GM23338 (cell line): ENCODE measurements around the gene MTHFD1L. TPM values are rescaled to one million over a fixed set of nuclear protein-coding genes. Genes with fewer than 3 reads are reported as not detected.
"Not testable (repeated sequence)": the region's sequence is repeated elsewhere in the genome, so short reads cannot be mapped to it uniquely, and the experiment has no call there.

ENCODE experiments used
- ATAC-seq: fragments of 200-7000 bp; cut with Tn5 transposase; 3 replicates; pipeline ENCODE4 v1.9.1; 2020
- DNase-seq: peaks from one replicate; pipeline ENCODE4 v3.0.0-alpha.2; 2015; ENCODE audit warnings: low spot score
- H2AFZ ChIP-seq: fragments of 200-600 bp; sonication (generic); 2 replicates; pipeline ENCODE4 v1.8.0; 2016; ENCODE audit warnings: antibody characterized with exemption, mild to moderate bottlenecking, moderate library complexity
- H3F3A ChIP-seq: fragments of 200-600 bp; sonication (generic); replicated peaks from 2 replicates; pipeline ENCODE4 v1.8.0; 2017; ENCODE audit warnings: antibody characterized with exemption, mixed run types, low read depth
- H3K27ac ChIP-seq: fragments of 200-600 bp; sonication (generic); 2 replicates; pipeline ENCODE4 v1.6.1; 2016; ENCODE audit warnings: low read depth
- H3K27me3 ChIP-seq: fragments of 200-600 bp; sonication (generic); 2 replicates; pipeline ENCODE4 v1.8.0; 2016; ENCODE audit warnings: mild to moderate bottlenecking, mixed run types, moderate library complexity; ENCODE audit not compliant: insufficient read depth
- H3K36me3 ChIP-seq: fragments of 200-600 bp; sonication (generic); 2 replicates; pipeline ENCODE4 v1.8.0; 2016; ENCODE audit warnings: mild to moderate bottlenecking; ENCODE audit not compliant: insufficient read depth
- H3K4me1 ChIP-seq: fragments of 200-600 bp; sonication (generic); 2 replicates; pipeline ENCODE4 v1.8.0; 2016; ENCODE audit warnings: mild to moderate bottlenecking, moderate library complexity; ENCODE audit not compliant: insufficient read depth
- H3K4me2 ChIP-seq: fragments of 200-600 bp; sonication (generic); 2 replicates; pipeline ENCODE4 v1.7.1; 2017; ENCODE audit warnings: mixed run types
- H3K4me3 ChIP-seq: fragments of 200-600 bp; sonication (generic); 2 replicates; pipeline ENCODE4 v1.6.1; 2016; ENCODE audit warnings: mixed run types
- H3K79me2 ChIP-seq: fragments of 200-600 bp; sonication (generic); replicated peaks from 2 replicates; pipeline ENCODE4 v1.8.0; 2017; ENCODE audit warnings: mild to moderate bottlenecking; ENCODE audit not compliant: insufficient read depth
- H3K9me2 ChIP-seq: fragments of 200-600 bp; sonication (generic); 2 replicates; pipeline ENCODE4 v1.8.0; 2017; ENCODE audit not compliant: insufficient read depth
- H4K20me1 ChIP-seq: fragments of 200-600 bp; sonication (generic); replicated peaks from 2 replicates; pipeline ENCODE4 v1.8.0; 2017; ENCODE audit warnings: mild to moderate bottlenecking; ENCODE audit not compliant: insufficient read depth
- H3K27ac Mint-ChIP-seq: 2 replicates; pipeline ENCODE4 v1.8.0; 2020; ENCODE audit warnings: inconsistent platforms, mild to moderate bottlenecking, moderate library complexity, mixed read lengths
- H3K27me3 Mint-ChIP-seq: 3 replicates; pipeline ENCODE4 v1.8.0; 2022; ENCODE audit warnings: low read depth, mild to moderate bottlenecking, moderate library complexity, mixed read lengths, inconsistent platforms; ENCODE audit not compliant: insufficient read depth, poor library complexity
- H3K36me3 Mint-ChIP-seq: 3 replicates; pipeline ENCODE4 v1.8.0; 2021; ENCODE audit warnings: low read depth, mild to moderate bottlenecking, inconsistent platforms, moderate library complexity, mixed read lengths
- H3K4me1 Mint-ChIP-seq: 3 replicates; pipeline ENCODE4 v1.8.0; 2020; ENCODE audit warnings: mild to moderate bottlenecking, inconsistent platforms, mixed read lengths
- H3K4me3 Mint-ChIP-seq: 3 replicates; pipeline ENCODE4 v1.8.0; 2021; ENCODE audit warnings: moderate library complexity, mild to moderate bottlenecking, inconsistent platforms, mixed read lengths
- H3K9me3 Mint-ChIP-seq: 3 replicates; pipeline ENCODE4 v1.8.0; 2020; ENCODE audit warnings: moderate library complexity, mild to moderate bottlenecking, inconsistent platforms, mixed read lengths
- EZH2phosphoT487 ChIP-seq: fragments of 200-600 bp; sonication (generic); IDR thresholded peaks from one replicate; pipeline ENCODE4 v1.8.1; 2018; ENCODE audit warnings: antibody characterized with exemption; ENCODE audit not compliant: unreplicated experiment
- NANOG ChIP-seq: IDR thresholded peaks from 2 replicates; pipeline ENCODE4 v1.6.1; 2016; ENCODE audit warnings: antibody characterized with exemption, borderline replicate concordance
- STAT1 ChIP-seq: IDR thresholded peaks from one replicate; pipeline ENCODE4 v1.6.1; 2016; ENCODE audit warnings: antibody characterized with exemption; ENCODE audit not compliant: unreplicated experiment
- ZNF331 ChIP-seq: fragments of 250-450 bp; sonication (Bioruptor Pico); IDR thresholded peaks from 2 replicates; pipeline ENCODE4 v1.5.0; 2020; ENCODE audit warnings: low read depth, mild to moderate bottlenecking, moderate library complexity
- polyA plus RNA-seq: library from polyadenylated mRNA; unstranded; fragments of >200 nt; fragmentation: Nextera tagmentation; extraction: Ambion mirVana; gene quantifications from 2 replicates; pipeline ENCODE4 v1.2.1, GENCODE V29; 2016
- total RNA-seq: library from RNA; depleted of rRNA; stranded (reverse); fragments of >200 nt; shearing (Covaris generic); gene quantifications from 2 replicates; pipeline ENCODE4 v1.2.3, GENCODE V29; 2014
- TF ChIP-seq, protein P1 (sequence below): fragments of 250-450 bp; sonication (Bioruptor Pico); IDR thresholded peaks from 2 replicates; pipeline ENCODE4 v1.5.0; 2020; ENCODE audit warnings: mild to moderate bottlenecking, moderate library complexity

Gene MTHFD1L
- total and polyA plus RNA-seq, 2 experiments from 2014 or later, result 53.2 to 66.8 TPM

DNA sequence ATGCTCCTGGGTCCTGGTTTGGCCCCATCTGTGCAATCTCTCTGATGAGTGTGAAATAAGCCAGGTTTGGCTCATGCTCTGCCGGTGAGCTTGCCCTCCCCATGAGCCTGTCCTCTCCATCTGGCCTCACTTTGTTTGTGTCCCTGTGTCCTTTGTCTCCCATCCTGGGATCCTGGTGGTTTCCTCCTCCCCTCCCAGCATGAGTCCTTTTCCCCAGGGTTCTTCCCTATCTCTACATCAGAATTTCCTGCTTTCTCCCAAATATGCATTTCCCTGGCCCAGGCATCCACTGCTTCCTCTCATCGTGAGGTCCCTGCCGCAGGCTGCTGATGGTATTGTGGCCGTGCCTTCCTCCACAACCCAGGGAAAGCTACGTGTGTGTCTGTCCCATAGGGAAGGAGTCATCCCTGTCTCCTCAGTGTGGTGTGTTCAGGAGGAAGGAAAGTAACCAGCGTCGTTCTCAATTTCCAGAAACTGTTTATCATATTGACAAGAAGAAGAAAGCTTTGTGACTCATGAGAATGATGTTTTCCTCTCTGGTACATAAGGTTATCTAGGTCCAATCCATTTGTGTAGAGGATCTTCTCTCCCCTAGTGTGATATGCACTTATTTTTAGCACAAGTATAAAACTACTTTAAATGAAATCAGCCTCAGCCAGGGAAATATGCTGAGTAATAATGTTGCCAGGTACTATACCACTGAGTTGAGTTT is 180.2 kb downstream of the MTHFD1L start:
- H3K27me3 ChIP-seq, ATAC-seq, H3K9me2 ChIP-seq, H2AFZ ChIP-seq, H3K27ac ChIP-seq, H3K79me2 ChIP-seq, H3K36me3 ChIP-seq, H3K27me3 Mint-ChIP-seq, H3K4me1 ChIP-seq, H3F3A ChIP-seq, H3K4me3 ChIP-seq, H3K9me3 Mint-ChIP-seq, H4K20me1 ChIP-seq: not testable (repeated sequence)
- Mint-ChIP-seq H3K4me1 (peaks cover 28% of the 10 kb centered on the region), H3K36me3 (peaks cover 47% of the 10 kb centered on the region), H3K4me3 (peak overlapping the region; percentile 48), H3K27ac (peak overlapping the region; percentile 83)
- DNase-seq, result peak; percentile 34
- H3K4me2 ChIP-seq, result peak overlapping the region; percentile 12
- TF ChIP-seq, protein P1, sequence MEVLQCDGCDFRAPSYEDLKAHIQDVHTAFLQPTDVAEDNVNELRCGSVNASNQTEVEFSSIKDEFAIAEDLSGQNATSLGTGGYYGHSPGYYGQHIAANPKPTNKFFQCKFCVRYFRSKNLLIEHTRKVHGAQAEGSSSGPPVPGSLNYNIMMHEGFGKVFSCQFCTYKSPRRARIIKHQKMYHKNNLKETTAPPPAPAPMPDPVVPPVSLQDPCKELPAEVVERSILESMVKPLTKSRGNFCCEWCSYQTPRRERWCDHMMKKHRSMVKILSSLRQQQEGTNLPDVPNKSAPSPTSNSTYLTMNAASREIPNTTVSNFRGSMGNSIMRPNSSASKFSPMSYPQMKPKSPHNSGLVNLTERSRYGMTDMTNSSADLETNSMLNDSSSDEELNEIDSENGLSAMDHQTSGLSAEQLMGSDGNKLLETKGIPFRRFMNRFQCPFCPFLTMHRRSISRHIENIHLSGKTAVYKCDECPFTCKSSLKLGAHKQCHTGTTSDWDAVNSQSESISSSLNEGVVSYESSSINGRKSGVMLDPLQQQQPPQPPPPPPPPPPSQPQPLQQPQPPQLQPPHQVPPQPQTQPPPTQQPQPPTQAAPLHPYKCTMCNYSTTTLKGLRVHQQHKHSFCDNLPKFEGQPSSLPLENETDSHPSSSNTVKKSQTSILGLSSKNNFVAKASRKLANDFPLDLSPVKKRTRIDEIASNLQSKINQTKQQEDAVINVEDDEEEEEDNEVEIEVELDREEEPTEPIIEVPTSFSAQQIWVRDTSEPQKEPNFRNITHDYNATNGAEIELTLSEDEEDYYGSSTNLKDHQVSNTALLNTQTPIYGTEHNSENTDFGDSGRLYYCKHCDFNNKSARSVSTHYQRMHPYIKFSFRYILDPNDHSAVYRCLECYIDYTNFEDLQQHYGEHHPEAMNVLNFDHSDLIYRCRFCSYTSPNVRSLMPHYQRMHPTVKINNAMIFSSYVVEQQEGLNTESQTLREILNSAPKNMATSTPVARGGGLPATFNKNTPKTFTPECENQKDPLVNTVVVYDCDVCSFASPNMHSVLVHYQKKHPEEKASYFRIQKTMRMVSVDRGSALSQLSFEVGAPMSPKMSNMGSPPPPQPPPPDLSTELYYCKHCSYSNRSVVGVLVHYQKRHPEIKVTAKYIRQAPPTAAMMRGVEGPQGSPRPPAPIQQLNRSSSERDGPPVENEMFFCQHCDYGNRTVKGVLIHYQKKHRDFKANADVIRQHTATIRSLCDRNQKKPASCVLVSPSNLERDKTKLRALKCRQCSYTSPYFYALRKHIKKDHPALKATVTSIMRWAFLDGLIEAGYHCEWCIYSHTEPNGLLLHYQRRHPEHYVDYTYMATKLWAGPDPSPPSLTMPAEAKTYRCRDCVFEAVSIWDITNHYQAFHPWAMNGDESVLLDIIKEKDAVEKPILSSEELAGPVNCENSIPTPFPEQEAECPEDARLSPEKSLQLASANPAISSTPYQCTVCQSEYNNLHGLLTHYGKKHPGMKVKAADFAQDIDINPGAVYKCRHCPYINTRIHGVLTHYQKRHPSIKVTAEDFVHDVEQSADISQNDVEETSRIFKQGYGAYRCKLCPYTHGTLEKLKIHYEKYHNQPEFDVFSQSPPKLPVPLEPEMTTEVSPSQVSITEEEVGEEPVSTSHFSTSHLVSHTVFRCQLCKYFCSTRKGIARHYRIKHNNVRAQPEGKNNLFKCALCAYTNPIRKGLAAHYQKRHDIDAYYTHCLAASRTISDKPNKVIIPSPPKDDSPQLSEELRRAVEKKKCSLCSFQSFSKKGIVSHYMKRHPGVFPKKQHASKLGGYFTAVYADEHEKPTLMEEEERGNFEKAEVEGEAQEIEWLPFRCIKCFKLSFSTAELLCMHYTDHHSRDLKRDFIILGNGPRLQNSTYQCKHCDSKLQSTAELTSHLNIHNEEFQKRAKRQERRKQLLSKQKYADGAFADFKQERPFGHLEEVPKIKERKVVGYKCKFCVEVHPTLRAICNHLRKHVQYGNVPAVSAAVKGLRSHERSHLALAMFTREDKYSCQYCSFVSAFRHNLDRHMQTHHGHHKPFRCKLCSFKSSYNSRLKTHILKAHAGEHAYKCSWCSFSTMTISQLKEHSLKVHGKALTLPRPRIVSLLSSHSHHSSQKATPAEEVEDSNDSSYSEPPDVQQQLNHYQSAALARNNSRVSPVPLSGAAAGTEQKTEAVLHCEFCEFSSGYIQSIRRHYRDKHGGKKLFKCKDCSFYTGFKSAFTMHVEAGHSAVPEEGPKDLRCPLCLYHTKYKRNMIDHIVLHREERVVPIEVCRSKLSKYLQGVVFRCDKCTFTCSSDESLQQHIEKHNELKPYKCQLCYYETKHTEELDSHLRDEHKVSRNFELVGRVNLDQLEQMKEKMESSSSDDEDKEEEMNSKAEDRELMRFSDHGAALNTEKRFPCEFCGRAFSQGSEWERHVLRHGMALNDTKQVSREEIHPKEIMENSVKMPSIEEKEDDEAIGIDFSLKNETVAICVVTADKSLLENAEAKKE (CRISPR knock-in tag), result 0 out of 2 replicates have a peak, but pooled peaks have one; percentile 12

DNA sequence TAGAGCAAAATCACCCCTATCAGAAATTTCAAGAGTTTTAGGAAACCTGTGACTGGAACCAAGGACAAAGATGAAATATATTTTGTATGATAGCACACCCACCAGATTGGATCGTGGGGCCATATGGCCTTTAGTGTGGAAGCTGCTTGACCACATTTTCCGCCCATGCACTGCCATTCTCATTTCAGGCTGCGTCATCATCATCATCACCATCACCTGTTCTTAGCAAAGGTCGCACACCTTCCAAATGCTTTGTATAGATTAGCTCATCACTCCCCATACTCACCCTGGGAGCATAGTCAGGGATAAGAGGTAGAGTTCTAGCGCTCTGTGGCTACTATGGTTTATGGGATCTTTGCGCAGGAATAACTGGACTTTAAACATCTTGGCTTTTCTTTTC is 185.7 kb downstream of the MTHFD1L start:
- no peaks in the 10 kb centered on the region for H3K27me3 ChIP-seq
- DNase-seq (no peak), ATAC-seq (no peak)
- Mint-ChIP-seq H3K27ac (no peak overlapping the region), H3K36me3 (peaks cover 34% of the 10 kb centered on the region), H3K4me1 (peaks cover 6% of the 10 kb centered on the region), H3K4me3 (no peak overlapping the region), H3K27me3 (peaks cover 2% of the 10 kb centered on the region), H3K9me3 (peaks cover 6% of the 10 kb centered on the region; the same call in 1 of the 3 replicates)
- H3K27ac ChIP-seq, result no peak overlapping the region
- no peaks in the 10 kb centered on the region for H3F3A ChIP-seq
- no peak for TF ChIP-seq EZH2phosphoT487
- no peak for TF ChIP-seq STAT1
- no peak for TF ChIP-seq NANOG
- TF ChIP-seq ZNF331 (CRISPR knock-in tag), result no peak
- H4K20me1 ChIP-seq, result no peaks in the 10 kb centered on the region
- H3K4me3 ChIP-seq, result no peak overlapping the region
- H3K9me2 ChIP-seq, result no peaks in the 10 kb centered on the region
- H3K79me2 ChIP-seq, result no peaks in the 10 kb centered on the region
- no peaks in the 10 kb centered on the region; the same call in 1 of the 2 replicates for H3K36me3 ChIP-seq
- no peak overlapping the region for H3K4me2 ChIP-seq
- H2AFZ ChIP-seq, result no peak overlapping the region
- H3K4me1 ChIP-seq, result no peaks in the 10 kb centered on the region
